ENCODE data around the gene NARS2. TPM values are rescaled to one million over a fixed set of nuclear protein-coding genes. Genes with fewer than 3 reads are reported as not detected.
A peak's percentile ranks its signal among the peaks of the same experiment; 100 is the strongest.

The NARS2 gene
- total RNA-seq, result 28.2 and 30.8 TPM in 2 replicates
- long read RNA-seq, transcript NARS2-201 (14 exons, 2,519 nt), result major isoform, 84 of 137 reads
- long read RNA-seq, partial matches to known transcripts, result 11 of 137 reads
- long read RNA-seq, other reads (novel, unspliced or antisense), result 42 of 137 reads

- DNase-seq (ENCODE audit: low read depth, low spot score), result peak; percentile 94
Observed at GRCh38 chr11:78574386-78575381, at the start of gene NARS2. Gene NARS2, minus strand, starts transcription at chr11:78574864. Its CDS starts 376 bp downstream, at chr11:78574488.

GRCh38 chr11:78622666-78623065 is 48.0 kb upstream of the NARS2 start:
- Mint-ChIP-seq H3K27ac (ENCODE audit: unreplicated experiment) (no peak overlapping the region), H3K4me3 (no peak overlapping the region), H3K36me3 (ENCODE audit: low read depth) (peaks cover 12% of the 10 kb centered on the region), H3K4me1 (no peaks in the 10 kb centered on the region), H3K27me3 (ENCODE audit: low read depth) (peaks cover 3% of the 10 kb centered on the region), H3K9me3 (peaks cover 22% of the 10 kb centered on the region)
- DNase-seq (ENCODE audit: low read depth, low spot score), result no peak
- no peak for TF ChIP-seq CTCF (conservative IDR thresholded peaks at IDR 0.05)

More at GRCh38 chr11:78574386-78575381, at the start of gene NARS2:
- Mint-ChIP-seq H3K36me3 (ENCODE audit: low read depth) (peaks cover 5% of the 10 kb centered on the region), H3K4me3 (peak within 1 kb of the TSS; percentile 99), H3K4me1 (peaks cover 35% of the 10 kb centered on the region), H3K27ac (ENCODE audit: unreplicated experiment) (peak within 1 kb of the TSS; percentile 98), H3K9me3 (no peaks in the 10 kb centered on the region), H3K27me3 (ENCODE audit: low read depth) (no peaks in the 10 kb centered on the region)
- TF ChIP-seq CTCF (conservative IDR thresholded peaks at IDR 0.05), result no peak

- H3K27ac Mint-ChIP-seq (ENCODE audit: unreplicated experiment), result no peak overlapping the region
- no peak for DNase-seq (ENCODE audit: low read depth, low spot score)
- no peaks in the 10 kb centered on the region for H3K27me3 Mint-ChIP-seq (ENCODE audit: low read depth)
- no peak for TF ChIP-seq CTCF (conservative IDR thresholded peaks at IDR 0.05)
- H3K9me3 Mint-ChIP-seq, result peaks cover 17% of the 10 kb centered on the region
- H3K36me3 Mint-ChIP-seq (ENCODE audit: low read depth), result peaks cover 12% of the 10 kb centered on the region
- H3K4me3 Mint-ChIP-seq, result no peak overlapping the region
- H3K4me1 Mint-ChIP-seq, result no peaks in the 10 kb centered on the region
Observed at GRCh38 chr11:78620159-78620558, 45.5 kb upstream of the NARS2 start.

GRCh38 chr11:78615724-78616123 is 41.1 kb upstream of the NARS2 start:
- Mint-ChIP-seq H3K27ac (ENCODE audit: unreplicated experiment) (no peak overlapping the region), H3K9me3 (peaks cover 12% of the 10 kb centered on the region), H3K4me3 (no peak overlapping the region), H3K27me3 (ENCODE audit: low read depth) (no peaks in the 10 kb centered on the region), H3K36me3 (ENCODE audit: low read depth) (peaks cover 10% of the 10 kb centered on the region), H3K4me1 (no peaks in the 10 kb centered on the region)
- no peak for DNase-seq (ENCODE audit: low read depth, low spot score)
- no peak for TF ChIP-seq CTCF (conservative IDR thresholded peaks at IDR 0.05)

GRCh38 chr11:78613378-78613813 is 38.7 kb upstream of the NARS2 start:
- no peak for DNase-seq (ENCODE audit: low read depth, low spot score)
- no peaks in the 10 kb centered on the region for H3K4me1 Mint-ChIP-seq
- peaks cover 2% of the 10 kb centered on the region for H3K36me3 Mint-ChIP-seq (ENCODE audit: low read depth)
- H3K27ac Mint-ChIP-seq (ENCODE audit: unreplicated experiment), result no peak overlapping the region
- peaks cover 4% of the 10 kb centered on the region for H3K9me3 Mint-ChIP-seq
- no peak overlapping the region for H3K4me3 Mint-ChIP-seq
- H3K27me3 Mint-ChIP-seq (ENCODE audit: low read depth), result no peaks in the 10 kb centered on the region
- no peak for TF ChIP-seq CTCF (conservative IDR thresholded peaks at IDR 0.05)
